ENCODE data around the gene SERPINA12.

The SERPINA12 gene

GRCh38 chr14:94471045-94471444 lies 38.2 kb downstream of the SERPINA12 start:
- H4K20me1 ChIP-seq (ENCODE audit: control insufficient read depth, insufficient read depth, low read depth, low read length) = no peaks in the 10 kb centered on the region
- H3K27ac ChIP-seq (ENCODE audit: low read depth, low read length) = peak overlapping the region; percentile 47
- no peaks in the 10 kb centered on the region for H3K27me3 ChIP-seq (ENCODE audit: control insufficient read depth, low read length)
- H3K4me3 ChIP-seq (ENCODE audit: low read length) = peak overlapping the region; percentile 87
- peaks cover 74% of the 10 kb centered on the region for H3K79me2 ChIP-seq (ENCODE audit: control insufficient read depth, low read length)
- TF ChIP-seq EZH2phosphoT487 (IDR thresholded peaks at IDR 0.05; ENCODE audit: borderline replicate concordance, low read length) (no peak), CTCF (IDR thresholded peaks at IDR 0.05; ENCODE audit: low read depth, low read length, poor library complexity, severe bottlenecking) (no peak)
- peaks cover 67% of the 10 kb centered on the region for H3K4me1 ChIP-seq (ENCODE audit: control insufficient read depth, low read length)
- H3K9me3 ChIP-seq (ENCODE audit: control insufficient read depth, insufficient read depth, low read length) = no peaks in the 10 kb centered on the region
- peak overlapping the region; percentile 98 for H3K4me2 ChIP-seq (ENCODE audit: low read length)
- H3K36me3 ChIP-seq (ENCODE audit: control insufficient read depth, low read length) = peaks cover 92% of the 10 kb centered on the region
- peaks cover 6% of the 10 kb centered on the region for H3F3A ChIP-seq (ENCODE audit: control insufficient read depth, insufficient read depth)
- no peaks in the 10 kb centered on the region for H3K9me2 ChIP-seq (replicated peaks; ENCODE audit: control insufficient read depth, low read length)

GRCh38 chr14:94470311-94470710 lies 39.0 kb downstream of the SERPINA12 start:
- H3K9me2 ChIP-seq (replicated peaks; ENCODE audit: control insufficient read depth, low read length) = no peaks in the 10 kb centered on the region
- peak overlapping the region; percentile 47 for H3K27ac ChIP-seq (ENCODE audit: low read depth, low read length)
- peaks cover 67% of the 10 kb centered on the region for H3K79me2 ChIP-seq (ENCODE audit: control insufficient read depth, low read length)
- H3K36me3 ChIP-seq (ENCODE audit: control insufficient read depth, low read length) = peaks cover 93% of the 10 kb centered on the region
- no peak for TF ChIP-seq CTCF (IDR thresholded peaks at IDR 0.05; ENCODE audit: low read depth, low read length, poor library complexity, severe bottlenecking)
- no peak for TF ChIP-seq EZH2phosphoT487 (IDR thresholded peaks at IDR 0.05; ENCODE audit: borderline replicate concordance, low read length)
- peak overlapping the region; percentile 98 for H3K4me2 ChIP-seq (ENCODE audit: low read length)
- H3K4me3 ChIP-seq (ENCODE audit: low read length) = peak overlapping the region; percentile 87
- no peaks in the 10 kb centered on the region for H3F3A ChIP-seq (ENCODE audit: control insufficient read depth, insufficient read depth)
- peaks cover 62% of the 10 kb centered on the region for H3K4me1 ChIP-seq (ENCODE audit: control insufficient read depth, low read length)
- H3K27me3 ChIP-seq (ENCODE audit: control insufficient read depth, low read length) = no peaks in the 10 kb centered on the region
- no peaks in the 10 kb centered on the region for H3K9me3 ChIP-seq (ENCODE audit: control insufficient read depth, insufficient read depth, low read length)
- no peaks in the 10 kb centered on the region for H4K20me1 ChIP-seq (ENCODE audit: control insufficient read depth, insufficient read depth, low read depth, low read length)

GRCh38 chr14:94469261-94469660 lies 40.0 kb downstream of the SERPINA12 start:
- no peaks in the 10 kb centered on the region for H3K27me3 ChIP-seq (ENCODE audit: control insufficient read depth, low read length)
- H3F3A ChIP-seq (ENCODE audit: control insufficient read depth, insufficient read depth) = no peaks in the 10 kb centered on the region
- 0 out of 2 replicates have a peak overlapping the region, but pooled peaks have one; percentile 87 for H3K4me3 ChIP-seq (ENCODE audit: low read length)
- peaks cover 57% of the 10 kb centered on the region for H3K79me2 ChIP-seq (ENCODE audit: control insufficient read depth, low read length)
- H3K4me1 ChIP-seq (ENCODE audit: control insufficient read depth, low read length) = peaks cover 53% of the 10 kb centered on the region
- no peaks in the 10 kb centered on the region for H3K9me3 ChIP-seq (ENCODE audit: control insufficient read depth, insufficient read depth, low read length)
- peaks cover 93% of the 10 kb centered on the region for H3K36me3 ChIP-seq (ENCODE audit: control insufficient read depth, low read length)
- peak overlapping the region; percentile 98 for H3K4me2 ChIP-seq (ENCODE audit: low read length)
- no peaks in the 10 kb centered on the region for H4K20me1 ChIP-seq (ENCODE audit: control insufficient read depth, insufficient read depth, low read depth, low read length)
- H3K27ac ChIP-seq (ENCODE audit: low read depth, low read length) = no peak overlapping the region
- H3K9me2 ChIP-seq (replicated peaks; ENCODE audit: control insufficient read depth, low read length) = no peaks in the 10 kb centered on the region
- no peak for TF ChIP-seq CTCF (IDR thresholded peaks at IDR 0.05; ENCODE audit: low read depth, low read length, poor library complexity, severe bottlenecking)
- no peak for TF ChIP-seq EZH2phosphoT487 (IDR thresholded peaks at IDR 0.05; ENCODE audit: borderline replicate concordance, low read length)
